ENCODE measurements around the gene ARHGEF37. TPM values are rescaled to one million over a fixed set of nuclear protein-coding genes. Genes with fewer than 3 reads are reported as not detected.

Gene ARHGEF37
- total and polyA plus RNA-seq, 5 donors from 2014 or later = 0.20 to 1.8 (median 0.50) TPM; not detected in 1

- no peaks in the 10 kb centered on the region for H3K27me3 Mint-ChIP-seq
- no peak overlapping the region for H3K27ac Mint-ChIP-seq
- ATAC-seq (ENCODE audit: low read depth in 2 of 2) (no peak), DNase-seq (no peak)
- H3K36me3 Mint-ChIP-seq = no peaks in the 10 kb centered on the region
- Histone ChIP-seq H3K36me3 (ENCODE audit: control insufficient read depth, insufficient read depth, low read length) (no peaks in the 10 kb centered on the region), H3K27ac (ENCODE audit: insufficient read depth, low read length, poor library complexity, severe bottlenecking) (no peak overlapping the region), H3K27me3 (ENCODE audit: control insufficient read depth, insufficient read depth, low read length) (no peaks in the 10 kb centered on the region), H3K4me3 (ENCODE audit: low read depth, low read length) (no peak overlapping the region), H3K9me3 (ENCODE audit: control insufficient read depth in 2 of 2, low read length in 2 of 2) (no peaks in the 10 kb centered on the region), H3K4me1 (ENCODE audit: control insufficient read depth, insufficient read depth, low read length, poor library complexity, severe bottlenecking) (no peaks in the 10 kb centered on the region)
- H3K9me3 Mint-ChIP-seq = no peaks in the 10 kb centered on the region
- H3K4me1 Mint-ChIP-seq = no peaks in the 10 kb centered on the region
- no peak overlapping the region for H3K4me3 Mint-ChIP-seq
Measured at GRCh38 chr5:149623473-149623872, 42.2 kb downstream of the ARHGEF37 start.

GRCh38 chr5:149627070-149627469, 45.8 kb downstream of the ARHGEF37 start:
- no peaks in the 10 kb centered on the region for H3K4me1 ChIP-seq (ENCODE audit: control insufficient read depth, insufficient read depth, low read length, poor library complexity, severe bottlenecking)
- Mint-ChIP-seq H3K27ac (no peak overlapping the region), H3K36me3 (no peaks in the 10 kb centered on the region), H3K4me3 (no peak overlapping the region), H3K4me1 (no peaks in the 10 kb centered on the region), H3K27me3 (no peaks in the 10 kb centered on the region), H3K9me3 (no peaks in the 10 kb centered on the region)
- no peak for ATAC-seq (ENCODE audit: low read depth in 2 of 2)
- H3K4me3 ChIP-seq (ENCODE audit: low read depth, low read length) = no peak overlapping the region
- H3K27me3 ChIP-seq (ENCODE audit: control insufficient read depth, insufficient read depth, low read length) = no peaks in the 10 kb centered on the region
- DNase-seq = no peak
- H3K9me3 ChIP-seq (ENCODE audit: control insufficient read depth in 2 of 2, low read length in 2 of 2) = no peaks in the 10 kb centered on the region
- no peaks in the 10 kb centered on the region for H3K36me3 ChIP-seq (ENCODE audit: control insufficient read depth, insufficient read depth, low read length)
- H3K27ac ChIP-seq (ENCODE audit: insufficient read depth, low read length, poor library complexity, severe bottlenecking) = no peak overlapping the region

- ATAC-seq (ENCODE audit: low read depth in 2 of 2) = no peak
- no peak overlapping the region for H3K27ac Mint-ChIP-seq
Measured at GRCh38 chr5:149628221-149628620, 46.9 kb downstream of the ARHGEF37 start.

GRCh38 chr5:149628846-149629388, 47.6 kb downstream of the ARHGEF37 start:
- no peak overlapping the region for H3K4me3 ChIP-seq (ENCODE audit: low read depth, low read length)
- H3K9me3 ChIP-seq (ENCODE audit: control insufficient read depth in 2 of 2, low read length in 2 of 2) = no peaks in the 10 kb centered on the region
- no peak for ATAC-seq (ENCODE audit: low read depth in 2 of 2)
- DNase-seq = no peak
- H3K36me3 Mint-ChIP-seq = no peaks in the 10 kb centered on the region
- H3K27ac ChIP-seq (ENCODE audit: insufficient read depth, low read length, poor library complexity, severe bottlenecking) = no peak overlapping the region
- no peaks in the 10 kb centered on the region for H3K36me3 ChIP-seq (ENCODE audit: control insufficient read depth, insufficient read depth, low read length)
- H3K27me3 ChIP-seq (ENCODE audit: control insufficient read depth, insufficient read depth, low read length) = no peaks in the 10 kb centered on the region
- H3K27ac Mint-ChIP-seq = no peak overlapping the region
- H3K27me3 Mint-ChIP-seq = no peaks in the 10 kb centered on the region
- no peaks in the 10 kb centered on the region for H3K4me1 Mint-ChIP-seq
- H3K9me3 Mint-ChIP-seq = no peaks in the 10 kb centered on the region
- no peak overlapping the region for H3K4me3 Mint-ChIP-seq
- H3K4me1 ChIP-seq (ENCODE audit: control insufficient read depth, insufficient read depth, low read length, poor library complexity, severe bottlenecking) = no peaks in the 10 kb centered on the region

More at GRCh38 chr5:149628221-149628620, 46.9 kb downstream of the ARHGEF37 start:
- H3K4me3 ChIP-seq (ENCODE audit: low read depth, low read length) = no peak overlapping the region
- no peak overlapping the region for H3K27ac ChIP-seq (ENCODE audit: insufficient read depth, low read length, poor library complexity, severe bottlenecking)
- DNase-seq = no peak
- Mint-ChIP-seq H3K4me1 (no peaks in the 10 kb centered on the region), H3K9me3 (no peaks in the 10 kb centered on the region), H3K4me3 (no peak overlapping the region), H3K27me3 (no peaks in the 10 kb centered on the region), H3K36me3 (no peaks in the 10 kb centered on the region)
- no peaks in the 10 kb centered on the region for H3K27me3 ChIP-seq (ENCODE audit: control insufficient read depth, insufficient read depth, low read length)
- no peaks in the 10 kb centered on the region for H3K36me3 ChIP-seq (ENCODE audit: control insufficient read depth, insufficient read depth, low read length)
- no peaks in the 10 kb centered on the region for H3K4me1 ChIP-seq (ENCODE audit: control insufficient read depth, insufficient read depth, low read length, poor library complexity, severe bottlenecking)
- H3K9me3 ChIP-seq (ENCODE audit: control insufficient read depth in 2 of 2, low read length in 2 of 2) = no peaks in the 10 kb centered on the region

GRCh38 chr5:149629421-149629820, 48.1 kb downstream of the ARHGEF37 start:
- no peaks in the 10 kb centered on the region for H3K36me3 ChIP-seq (ENCODE audit: control insufficient read depth, insufficient read depth, low read length)
- no peak overlapping the region for H3K27ac Mint-ChIP-seq
- no peaks in the 10 kb centered on the region for H3K9me3 ChIP-seq (ENCODE audit: control insufficient read depth in 2 of 2, low read length in 2 of 2)
- H3K9me3 Mint-ChIP-seq = no peaks in the 10 kb centered on the region
- H3K27me3 Mint-ChIP-seq = no peaks in the 10 kb centered on the region
- H3K4me1 Mint-ChIP-seq = no peaks in the 10 kb centered on the region
- no peak overlapping the region for H3K27ac ChIP-seq (ENCODE audit: insufficient read depth, low read length, poor library complexity, severe bottlenecking)
- no peaks in the 10 kb centered on the region for H3K27me3 ChIP-seq (ENCODE audit: control insufficient read depth, insufficient read depth, low read length)
- no peaks in the 10 kb centered on the region for H3K4me1 ChIP-seq (ENCODE audit: control insufficient read depth, insufficient read depth, low read length, poor library complexity, severe bottlenecking)
- no peak overlapping the region for H3K4me3 Mint-ChIP-seq
- no peaks in the 10 kb centered on the region for H3K36me3 Mint-ChIP-seq
- no peak for DNase-seq
- no peak for ATAC-seq (ENCODE audit: low read depth in 2 of 2)
- no peak overlapping the region for H3K4me3 ChIP-seq (ENCODE audit: low read depth, low read length)

GRCh38 chr5:149630337-149630736, 49.0 kb downstream of the ARHGEF37 start:
- Histone ChIP-seq H3K9me3 (ENCODE audit: control insufficient read depth in 2 of 2, low read length in 2 of 2) (no peaks in the 10 kb centered on the region), H3K36me3 (ENCODE audit: control insufficient read depth, insufficient read depth, low read length) (no peaks in the 10 kb centered on the region), H3K4me1 (ENCODE audit: control insufficient read depth, insufficient read depth, low read length, poor library complexity, severe bottlenecking) (no peaks in the 10 kb centered on the region), H3K27me3 (ENCODE audit: control insufficient read depth, insufficient read depth, low read length) (no peaks in the 10 kb centered on the region), H3K4me3 (ENCODE audit: low read depth, low read length) (no peak overlapping the region), H3K27ac (ENCODE audit: insufficient read depth, low read length, poor library complexity, severe bottlenecking) (no peak overlapping the region)
- no peak for DNase-seq
- Mint-ChIP-seq H3K4me3 (no peak overlapping the region), H3K27ac (no peak overlapping the region), H3K9me3 (no peaks in the 10 kb centered on the region), H3K27me3 (no peaks in the 10 kb centered on the region), H3K4me1 (no peaks in the 10 kb centered on the region), H3K36me3 (no peaks in the 10 kb centered on the region)
- no peak for ATAC-seq (ENCODE audit: low read depth in 2 of 2)

GRCh38 chr5:149631506-149631905, 50.2 kb downstream of the ARHGEF37 start:
- Histone ChIP-seq H3K27me3 (ENCODE audit: control insufficient read depth, insufficient read depth, low read length) (no peaks in the 10 kb centered on the region), H3K4me3 (ENCODE audit: low read depth, low read length) (no peak overlapping the region), H3K36me3 (ENCODE audit: control insufficient read depth, insufficient read depth, low read length) (no peaks in the 10 kb centered on the region), H3K4me1 (ENCODE audit: control insufficient read depth, insufficient read depth, low read length, poor library complexity, severe bottlenecking) (no peaks in the 10 kb centered on the region), H3K27ac (ENCODE audit: insufficient read depth, low read length, poor library complexity, severe bottlenecking) (no peak overlapping the region), H3K9me3 (ENCODE audit: control insufficient read depth in 2 of 2, low read length in 2 of 2) (no peaks in the 10 kb centered on the region)
- DNase-seq (no peak), ATAC-seq (ENCODE audit: low read depth in 2 of 2) (no peak)
- no peaks in the 10 kb centered on the region for H3K36me3 Mint-ChIP-seq
- H3K27ac Mint-ChIP-seq = no peak overlapping the region
- no peaks in the 10 kb centered on the region for H3K9me3 Mint-ChIP-seq
- no peaks in the 10 kb centered on the region for H3K27me3 Mint-ChIP-seq
- H3K4me1 Mint-ChIP-seq = no peaks in the 10 kb centered on the region
- no peak overlapping the region for H3K4me3 Mint-ChIP-seq

GRCh38 chr5:149632311-149633251, 51.3 kb downstream of the ARHGEF37 start:
- no peak for DNase-seq
- Histone ChIP-seq H3K4me3 (ENCODE audit: low read depth, low read length) (no peak overlapping the region), H3K9me3 (ENCODE audit: control insufficient read depth in 2 of 2, low read length in 2 of 2) (no peaks in the 10 kb centered on the region), H3K27me3 (ENCODE audit: control insufficient read depth, insufficient read depth, low read length) (no peaks in the 10 kb centered on the region), H3K27ac (ENCODE audit: insufficient read depth, low read length, poor library complexity, severe bottlenecking) (no peak overlapping the region), H3K36me3 (ENCODE audit: control insufficient read depth, insufficient read depth, low read length) (no peaks in the 10 kb centered on the region), H3K4me1 (ENCODE audit: control insufficient read depth, insufficient read depth, low read length, poor library complexity, severe bottlenecking) (no peaks in the 10 kb centered on the region)
- H3K9me3 Mint-ChIP-seq = no peaks in the 10 kb centered on the region
- no peak overlapping the region for H3K27ac Mint-ChIP-seq
- no peaks in the 10 kb centered on the region for H3K27me3 Mint-ChIP-seq
- no peak overlapping the region for H3K4me3 Mint-ChIP-seq
- no peaks in the 10 kb centered on the region for H3K36me3 Mint-ChIP-seq
- H3K4me1 Mint-ChIP-seq = no peaks in the 10 kb centered on the region
- no peak for ATAC-seq (ENCODE audit: low read depth in 2 of 2)

Measured in CD4-positive, CD25-positive, alpha-beta regulatory T cell (primary cell).